Measurements from ENCODE around the gene PUM1. TPM values are rescaled to one million over a fixed set of nuclear protein-coding genes. Genes with fewer than 3 reads are reported as not detected.

Gene PUM1
- polyA plus RNA-seq, 4 donors = 16.5 to 76.5 (median 23.3) TPM

- WGBS, 3 donors = 69 to 87% (median 69%) methylated on average over 6 of the region's 6 CpGs
- Histone ChIP-seq H3K27ac (ENCODE audit: low read depth in 1 of 3, low read length in 2 of 3) (no peak overlapping the region), H3K9me3 (ENCODE audit: control insufficient read depth in 2 of 2, insufficient read depth in 1 of 2, low read depth in 1 of 2, low read length in 1 of 2) (no peaks in the 10 kb centered on the region), H3K4me3 (ENCODE audit: low read depth in 1 of 3, low read length in 3 of 3) (no peak overlapping the region), H3K27me3 (ENCODE audit: control insufficient read depth in 3 of 3, insufficient read depth in 3 of 3, low read length in 3 of 3) (no peaks in the 10 kb centered on the region), H3K4me1 (ENCODE audit: control insufficient read depth in 3 of 3, insufficient read depth in 2 of 3, low read depth in 1 of 3, low read length in 2 of 3) (peaks cover 0 to 27% (median 0%) of the 10 kb centered on the region in 3 donors), H3K36me3 (ENCODE audit: control insufficient read depth in 3 of 3, insufficient read depth in 2 of 3, low read depth in 1 of 3, low read length in 3 of 3) (peaks cover 0 to 12% (median 0%) of the 10 kb centered on the region in 3 donors)
- FAIRE-seq (no peak), DNase-seq (no peak)
Observed at GRCh38 chr1:30895944-30896660, 169.4 kb downstream of the PUM1 start.

- Histone ChIP-seq H3K4me1 (ENCODE audit: control insufficient read depth in 3 of 3, insufficient read depth in 2 of 3, low read depth in 1 of 3, low read length in 2 of 3) (peaks cover 0 to 34% (median 0%) of the 10 kb centered on the region in 3 donors), H3K4me3 (ENCODE audit: low read depth in 1 of 3, low read length in 3 of 3) (no peak overlapping the region), H3K36me3 (ENCODE audit: control insufficient read depth in 3 of 3, insufficient read depth in 2 of 3, low read depth in 1 of 3, low read length in 3 of 3) (peaks cover 0 to 11% (median 0%) of the 10 kb centered on the region in 3 donors), H3K27me3 (ENCODE audit: control insufficient read depth in 3 of 3, insufficient read depth in 3 of 3, low read length in 3 of 3) (no peaks in the 10 kb centered on the region), H3K9me3 (ENCODE audit: control insufficient read depth in 2 of 2, insufficient read depth in 1 of 2, low read depth in 1 of 2, low read length in 1 of 2) (no peaks in the 10 kb centered on the region), H3K27ac (ENCODE audit: low read depth in 1 of 3, low read length in 2 of 3) (no peak overlapping the region)
- 55 to 68% (median 66%) methylated on average over 6 of the region's 6 CpGs for WGBS, 3 donors
- DNase-seq = no peak
- no peak for FAIRE-seq
Observed at GRCh38 chr1:30895382-30895943, 170.1 kb downstream of the PUM1 start.

DNA sequence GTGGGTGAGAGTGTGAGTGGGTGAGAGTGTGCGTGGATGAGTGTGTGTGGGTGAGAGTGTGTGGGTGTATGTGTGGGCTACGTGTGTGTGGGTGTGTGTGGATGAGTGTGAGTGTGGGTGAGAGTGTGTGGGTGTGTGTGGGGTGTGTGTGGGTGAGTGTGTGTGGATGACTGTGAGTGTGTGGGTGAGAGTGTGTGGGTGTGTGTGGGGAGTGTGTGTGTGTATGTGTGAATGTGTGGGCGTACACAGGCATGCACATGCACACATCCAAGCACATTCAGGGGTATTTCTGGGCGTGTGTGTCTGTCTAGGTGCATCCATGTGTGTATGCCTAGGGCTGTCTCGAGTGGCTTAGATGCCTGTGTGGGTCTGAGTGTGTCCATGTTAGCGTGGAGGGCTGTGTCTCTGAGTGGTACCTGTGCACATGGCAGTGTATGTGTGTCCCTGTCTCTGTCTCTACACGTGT lies 171.0 kb downstream of the PUM1 start:
- H3K9me3 ChIP-seq (ENCODE audit: control insufficient read depth in 2 of 2, insufficient read depth in 1 of 2, low read depth in 1 of 2, low read length in 1 of 2) = no peaks in the 10 kb centered on the region
- H3K27ac ChIP-seq (ENCODE audit: low read depth in 1 of 3, low read length in 2 of 3) = no peak overlapping the region
- FAIRE-seq (no peak), DNase-seq (no peak)
- no peaks in the 10 kb centered on the region for H3K27me3 ChIP-seq (ENCODE audit: control insufficient read depth in 3 of 3, insufficient read depth in 3 of 3, low read length in 3 of 3)
- H3K36me3 ChIP-seq (ENCODE audit: control insufficient read depth in 3 of 3, insufficient read depth in 2 of 3, low read depth in 1 of 3, low read length in 3 of 3) = peaks cover 0 to 6% (median 0%) of the 10 kb centered on the region in 3 donors
- peaks cover 0 to 37% (median 0%) of the 10 kb centered on the region in 3 donors for H3K4me1 ChIP-seq (ENCODE audit: control insufficient read depth in 3 of 3, insufficient read depth in 2 of 3, low read depth in 1 of 3, low read length in 2 of 3)
- 58 to 61% (median 61%) methylated on average over 7 of the region's 7 CpGs for WGBS, 3 donors
- H3K4me3 ChIP-seq (ENCODE audit: low read depth in 1 of 3, low read length in 3 of 3) = no peak overlapping the region

GRCh38 chr1:30893776-30894507 lies 171.6 kb downstream of the PUM1 start:
- 72 to 86% (median 76%) methylated on average over 9 of the region's 9 CpGs for WGBS, 3 donors
- H3K36me3 ChIP-seq (ENCODE audit: control insufficient read depth in 3 of 3, insufficient read depth in 2 of 3, low read depth in 1 of 3, low read length in 3 of 3) = peaks cover 0 to 6% (median 0%) of the 10 kb centered on the region in 3 donors
- no peaks in the 10 kb centered on the region for H3K27me3 ChIP-seq (ENCODE audit: control insufficient read depth in 3 of 3, insufficient read depth in 3 of 3, low read length in 3 of 3)
- H3K27ac ChIP-seq (ENCODE audit: low read depth in 1 of 3, low read length in 2 of 3) = no peak overlapping the region
- peaks cover 0 to 41% (median 0%) of the 10 kb centered on the region in 3 donors for H3K4me1 ChIP-seq (ENCODE audit: control insufficient read depth in 3 of 3, insufficient read depth in 2 of 3, low read depth in 1 of 3, low read length in 2 of 3)
- no peak for DNase-seq
- no peak for FAIRE-seq
- H3K4me3 ChIP-seq (ENCODE audit: low read depth in 1 of 3, low read length in 3 of 3) = no peak overlapping the region
- no peaks in the 10 kb centered on the region for H3K9me3 ChIP-seq (ENCODE audit: control insufficient read depth in 2 of 2, insufficient read depth in 1 of 2, low read depth in 1 of 2, low read length in 1 of 2)

GRCh38 chr1:30892671-30893073 lies 172.8 kb downstream of the PUM1 start:
- H3K36me3 ChIP-seq (ENCODE audit: control insufficient read depth in 3 of 3, insufficient read depth in 2 of 3, low read depth in 1 of 3, low read length in 3 of 3) = peaks cover 0 to 6% (median 0%) of the 10 kb centered on the region in 3 donors
- H3K27ac ChIP-seq (ENCODE audit: low read depth in 1 of 3, low read length in 2 of 3) = peak overlapping the region in 1 of 3 donors; percentile 93
- 58 to 69% (median 63%) methylated on average over 6 of the region's 6 CpGs for WGBS, 3 donors
- peaks cover 0 to 54% (median 0%) of the 10 kb centered on the region in 3 donors for H3K4me1 ChIP-seq (ENCODE audit: control insufficient read depth in 3 of 3, insufficient read depth in 2 of 3, low read depth in 1 of 3, low read length in 2 of 3)
- H3K4me3 ChIP-seq (ENCODE audit: low read depth in 1 of 3, low read length in 3 of 3) = no peak overlapping the region
- DNase-seq (peak; percentile 41 to 85), FAIRE-seq (no peak)
- H3K9me3 ChIP-seq (ENCODE audit: control insufficient read depth in 2 of 2, insufficient read depth in 1 of 2, low read depth in 1 of 2, low read length in 1 of 2) = no peaks in the 10 kb centered on the region
- H3K27me3 ChIP-seq (ENCODE audit: control insufficient read depth in 3 of 3, insufficient read depth in 3 of 3, low read length in 3 of 3) = no peaks in the 10 kb centered on the region

GRCh38 chr1:30891227-30891552 lies 174.3 kb downstream of the PUM1 start:
- H3K4me3 ChIP-seq (ENCODE audit: low read depth in 1 of 3, low read length in 3 of 3) = no peak overlapping the region
- peak overlapping the region in 1 of 3 donors; percentile 93 for H3K27ac ChIP-seq (ENCODE audit: low read depth in 1 of 3, low read length in 2 of 3)
- H3K27me3 ChIP-seq (ENCODE audit: control insufficient read depth in 3 of 3, insufficient read depth in 3 of 3, low read length in 3 of 3) = no peaks in the 10 kb centered on the region
- 72 to 84% (median 77%) methylated on average over 5 of the region's 5 CpGs for WGBS, 3 donors
- FAIRE-seq (no peak), DNase-seq (no peak)
- no peaks in the 10 kb centered on the region for H3K9me3 ChIP-seq (ENCODE audit: control insufficient read depth in 2 of 2, insufficient read depth in 1 of 2, low read depth in 1 of 2, low read length in 1 of 2)
- peaks cover 0 to 11% (median 0%) of the 10 kb centered on the region in 3 donors for H3K36me3 ChIP-seq (ENCODE audit: control insufficient read depth in 3 of 3, insufficient read depth in 2 of 3, low read depth in 1 of 3, low read length in 3 of 3)
- H3K4me1 ChIP-seq (ENCODE audit: control insufficient read depth in 3 of 3, insufficient read depth in 2 of 3, low read depth in 1 of 3, low read length in 2 of 3) = peaks cover 0 to 57% (median 0%) of the 10 kb centered on the region in 3 donors

DNA sequence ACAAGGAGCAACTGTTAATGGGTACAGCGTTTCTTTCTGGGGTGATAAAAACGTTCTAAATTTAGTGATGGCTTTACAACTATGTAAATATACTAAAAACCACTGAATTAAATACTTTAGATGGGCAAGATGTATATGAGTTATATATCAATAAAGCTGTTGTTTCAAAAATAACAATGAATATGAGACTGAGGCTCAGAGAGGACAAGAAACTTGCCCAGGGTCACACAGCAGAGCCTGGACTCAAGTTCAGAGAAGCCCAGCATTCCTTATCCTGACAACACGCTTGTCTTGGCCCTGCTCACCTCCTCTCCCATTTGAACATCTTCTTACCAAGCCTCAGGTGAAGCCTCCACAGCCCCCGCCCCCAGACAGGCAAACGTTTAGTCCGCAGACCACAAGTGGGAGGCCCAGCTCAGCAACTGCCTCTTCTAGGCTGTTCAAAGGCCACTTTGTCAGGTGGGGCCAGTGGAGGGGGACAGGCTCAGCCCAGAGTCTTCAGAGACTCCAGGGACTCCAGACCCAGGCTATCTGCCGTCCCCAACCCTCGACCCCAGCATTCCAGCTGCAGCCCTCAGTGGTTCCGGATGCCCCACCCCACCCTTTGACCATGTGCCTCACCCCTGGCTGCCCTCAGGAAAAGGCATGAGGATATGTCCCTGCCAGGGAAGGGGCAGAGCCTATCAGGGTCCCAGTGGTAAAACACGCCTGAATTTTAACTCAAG lies 174.9 kb downstream of the PUM1 start:
- DNase-seq = peak in 1 of 2 donors; percentile 89
- H3K36me3 ChIP-seq (ENCODE audit: control insufficient read depth in 3 of 3, insufficient read depth in 2 of 3, low read depth in 1 of 3, low read length in 3 of 3) = peaks cover 0 to 11% (median 0%) of the 10 kb centered on the region in 3 donors
- 40 to 59% (median 44%) methylated on average over 10 of the region's 10 CpGs for WGBS, 3 donors
- peak overlapping the region in 1 of 3 donors; percentile 93 for H3K27ac ChIP-seq (ENCODE audit: low read depth in 1 of 3, low read length in 2 of 3)
- FAIRE-seq = no peak
- no peak overlapping the region for H3K4me3 ChIP-seq (ENCODE audit: low read depth in 1 of 3, low read length in 3 of 3)
- no peaks in the 10 kb centered on the region for H3K27me3 ChIP-seq (ENCODE audit: control insufficient read depth in 3 of 3, insufficient read depth in 3 of 3, low read length in 3 of 3)
- H3K9me3 ChIP-seq (ENCODE audit: control insufficient read depth in 2 of 2, insufficient read depth in 1 of 2, low read depth in 1 of 2, low read length in 1 of 2) = no peaks in the 10 kb centered on the region
- peaks cover 0 to 57% (median 0%) of the 10 kb centered on the region in 3 donors for H3K4me1 ChIP-seq (ENCODE audit: control insufficient read depth in 3 of 3, insufficient read depth in 2 of 3, low read depth in 1 of 3, low read length in 2 of 3)

GRCh38 chr1:30889511-30889910 lies 176.0 kb downstream of the PUM1 start:
- 86 to 96% (median 89%) methylated on average over 5 of the region's 5 CpGs for WGBS, 3 donors
- no peaks in the 10 kb centered on the region for H3K9me3 ChIP-seq (ENCODE audit: control insufficient read depth in 2 of 2, insufficient read depth in 1 of 2, low read depth in 1 of 2, low read length in 1 of 2)
- H3K27ac ChIP-seq (ENCODE audit: low read depth in 1 of 3, low read length in 2 of 3) = peak overlapping the region in 1 of 3 donors; percentile 68
- DNase-seq = no peak
- peaks cover 0 to 7% (median 0%) of the 10 kb centered on the region in 3 donors for H3K36me3 ChIP-seq (ENCODE audit: control insufficient read depth in 3 of 3, insufficient read depth in 2 of 3, low read depth in 1 of 3, low read length in 3 of 3)
- no peak for FAIRE-seq
- peaks cover 0 to 57% (median 0%) of the 10 kb centered on the region in 3 donors for H3K4me1 ChIP-seq (ENCODE audit: control insufficient read depth in 3 of 3, insufficient read depth in 2 of 3, low read depth in 1 of 3, low read length in 2 of 3)
- H3K4me3 ChIP-seq (ENCODE audit: low read depth in 1 of 3, low read length in 3 of 3) = no peak overlapping the region
- H3K27me3 ChIP-seq (ENCODE audit: control insufficient read depth in 3 of 3, insufficient read depth in 3 of 3, low read length in 3 of 3) = no peaks in the 10 kb centered on the region
